HCT116 (cell line): ENCODE results near the gene EPG5. TPM values are rescaled to one million over a fixed set of nuclear protein-coding genes. Genes with fewer than 3 reads are reported as not detected.

Experiments used
- ATAC-seq: fragments of 200-7000 bp; cut with Tn5 transposase; 2 replicates; pipeline ENCODE4 v1.9.1; 2020; ENCODE audit warnings: mild to moderate bottlenecking, moderate library complexity
- BruUV-seq: library from RNA; stranded (reverse); fragments of 400-500 nt; replicated peaks from 2 replicates; lab custom pipeline; 2021; lab: Mats Ljungman, UMichigan
- CTCF ChIA-PET: fragments of 300-600 bp; sonication (Branson Sonifier 250); formaldehyde crosslinking; loops from one replicate; lab custom pipeline; 2021; ENCODE audit warnings: antibody characterized with exemption; lab: Charles Lee
- POLR2A ChIA-PET: fragments of 300-600, 350-600 bp; sonication (Branson Sonifier 250); formaldehyde crosslinking; loops from one replicate; lab custom pipeline; 2021; ENCODE audit warnings: antibody characterized with exemption; lab: Charles Lee
- RAD21 ChIA-PET, 2 experiments: fragments of 300-600 bp; sonication (Branson Sonifier 250); formaldehyde crosslinking; loops; one replicate each; lab custom pipeline; 2023; ENCODE audit warnings: low total read pairs in 2 of 2; ENCODE audit not compliant: uncharacterized antibody in 2 of 2, unreplicated experiment in 2 of 2, low non-redundant PET in 1 of 2; lab: Charles Lee
- DNase-seq: peaks from one replicate; pipeline ENCODE4 v3.0.0-alpha.2; 2010; ENCODE audit warnings: low read depth, low spot score
- H2AFZ ChIP-seq: fragments of 200-600 bp; shearing (Covaris generic), sonication (generic); 2 replicates; pipeline ENCODE4 v1.6.1; 2017; ENCODE audit warnings: low read depth, mixed run types, mixed read lengths, antibody characterized with exemption, low read length; ENCODE audit not compliant: poor library complexity, severe bottlenecking
- H3K27ac ChIP-seq: 2 replicates; pipeline ENCODE4 v1.5.1; 2012; ENCODE audit warnings: low read depth, low read length
- H3K27me3 ChIP-seq: fragments of 200-600 bp; sonication (generic); 2 replicates; pipeline ENCODE4 v1.6.1; 2016; ENCODE audit warnings: mixed run types, low read length, mixed read lengths; ENCODE audit not compliant: insufficient read depth
- H3K36me3 ChIP-seq, 2 experiments: fragments of 200-500 bp in 1 of 2; fragments of 200-600 bp in 1 of 2; sonication (Bioruptor generic) in 1 of 2; sonication (generic) in 1 of 2; 2 replicates each; pipeline versions ENCODE4 v1.5.1 to v1.6.1; 2014 to 2016; ENCODE audit warnings: low read length in 2 of 2, inconsistent platforms in 1 of 2, mixed read lengths in 1 of 2, mixed run types in 1 of 2; ENCODE audit not compliant: insufficient read depth in 2 of 2, control insufficient read depth in 1 of 2
- H3K4me1 ChIP-seq, 2 experiments: fragments of 200-600 bp in 1 of 2; sonication (generic) in 1 of 2; 2 replicates each; pipeline versions ENCODE4 v1.5.1 to v1.6.1; 2012 to 2017; ENCODE audit warnings: low read length in 2 of 2, inconsistent platforms in 1 of 2, mild to moderate bottlenecking in 1 of 2, mixed read lengths in 1 of 2, mixed run types in 1 of 2, moderate library complexity in 1 of 2; ENCODE audit not compliant: insufficient read depth in 2 of 2, control insufficient read depth in 1 of 2
- H3K4me2 ChIP-seq: fragments of 200-600 bp; sonication (generic); 2 replicates; pipeline ENCODE4 v1.6.1; 2017; ENCODE audit warnings: mixed run types, low read length, mixed read lengths
- H3K4me3 ChIP-seq, 2 experiments: fragments of 200-600 bp in 1 of 2; sonication (generic) in 1 of 2; replicated peaks in 1 of 2; 2 replicates each; pipeline ENCODE4 v1.5.1; 2011 to 2016; ENCODE audit warnings: low read length in 2 of 2, control low read depth in 1 of 2, low read depth in 1 of 2, mild to moderate bottlenecking in 1 of 2, mixed read lengths in 1 of 2, mixed run types in 1 of 2
- H3K79me2 ChIP-seq: fragments of 200-600 bp; sonication (generic); 2 replicates; pipeline ENCODE4 v1.6.1; 2017; ENCODE audit warnings: mild to moderate bottlenecking, mixed run types, low read length, moderate library complexity, mixed read lengths; ENCODE audit not compliant: insufficient read depth
- H3K9ac ChIP-seq: fragments of 200-600 bp; sonication (generic); 2 replicates; pipeline ENCODE4 v1.6.1; 2016; ENCODE audit warnings: low read length, mixed read lengths
- H3K9me2 ChIP-seq: fragments of 200-600 bp; sonication (generic), shearing (Covaris generic); 2 replicates; pipeline ENCODE4 v1.6.1; 2017; ENCODE audit warnings: mixed run types, mild to moderate bottlenecking, moderate library complexity; ENCODE audit not compliant: insufficient read depth
- H3K9me3 ChIP-seq, 2 experiments: fragments of 200-500 bp in 1 of 2; fragments of 200-600 bp in 1 of 2; sonication (Bioruptor generic) in 1 of 2; sonication (generic) in 1 of 2; 2 replicates each; pipeline ENCODE4 v1.6.1; 2014 to 2017; ENCODE audit warnings: low read length in 2 of 2, mixed read lengths in 2 of 2, inconsistent platforms in 1 of 2, low read depth in 1 of 2, mild to moderate bottlenecking in 1 of 2, mixed run types in 1 of 2, moderate library complexity in 1 of 2; ENCODE audit not compliant: control insufficient read depth in 1 of 2, insufficient read depth in 1 of 2
- H4K20me1 ChIP-seq: fragments of 200-600 bp; sonication (generic), shearing (Covaris generic); 2 replicates; pipeline ENCODE4 v1.6.1; 2017; ENCODE audit warnings: mixed run types, mild to moderate bottlenecking, moderate library complexity; ENCODE audit not compliant: insufficient read depth
- CEBPB ChIP-seq: IDR thresholded peaks from 2 replicates; pipeline ENCODE4 v1.6.1; 2012; ENCODE audit warnings: low read depth
- EGR1 ChIP-seq: IDR thresholded peaks from 2 replicates; pipeline ENCODE4 v1.6.1; 2012; ENCODE audit warnings: low read depth
- ELF1 ChIP-seq: IDR thresholded peaks from 2 replicates; pipeline ENCODE4 v1.6.1; 2012; ENCODE audit warnings: low read depth, borderline replicate concordance
- EZH2 ChIP-seq: fragments of 200-600 bp; sonication (generic); IDR thresholded peaks from 2 replicates; pipeline ENCODE4 v1.6.1; 2017; ENCODE audit warnings: antibody characterized with exemption, mixed run types
- EZH2phosphoT487 ChIP-seq: fragments of 200-600 bp; IDR thresholded peaks from 2 replicates; pipeline ENCODE4 v1.6.1; 2018; ENCODE audit warnings: antibody characterized with exemption, borderline replicate concordance
- FOSL1 ChIP-seq: IDR thresholded peaks from 2 replicates; pipeline ENCODE4 v1.6.1; 2012; ENCODE audit warnings: low read depth
- POLR2A ChIP-seq: IDR thresholded peaks from 2 replicates; pipeline ENCODE4 v1.7.0; 2011; ENCODE audit warnings: borderline replicate concordance; ENCODE audit not compliant: insufficient read depth, insufficient read length; ENCODE audit errors: extremely low read depth
- POLR2AphosphoS5 ChIP-seq: IDR thresholded peaks from 2 replicates; pipeline ENCODE4 v1.6.1; 2011; ENCODE audit warnings: mild to moderate bottlenecking, low read depth, low read length, moderate library complexity
- RAD21 ChIP-seq: IDR thresholded peaks from 2 replicates; pipeline ENCODE4 v1.6.1; 2012; ENCODE audit warnings: low read depth, mild to moderate bottlenecking
- REST ChIP-seq: IDR thresholded peaks from 2 replicates; pipeline ENCODE4 v1.6.1; 2012; ENCODE audit warnings: low read depth
- SIN3A ChIP-seq: IDR thresholded peaks from 2 replicates; pipeline ENCODE4 v1.6.1; 2012; ENCODE audit warnings: low read depth
- SP1 ChIP-seq: IDR thresholded peaks from 2 replicates; pipeline ENCODE4 v1.6.1; 2012; ENCODE audit warnings: low read depth
- TCF7L2 ChIP-seq: IDR thresholded peaks from 2 replicates; pipeline ENCODE4 v1.7.0; 2011; ENCODE audit warnings: borderline replicate concordance, inconsistent platforms; ENCODE audit not compliant: insufficient read depth, insufficient read length; ENCODE audit errors: extremely low read depth
- YY1 ChIP-seq: IDR thresholded peaks from 2 replicates; pipeline ENCODE4 v1.6.1; 2011; ENCODE audit warnings: low read length, low read depth, moderate library complexity, mild to moderate bottlenecking; ENCODE audit not compliant: insufficient replicate concordance; ENCODE audit errors: extremely low read depth
- ZFX ChIP-seq: fragments of 450-650 bp; IDR thresholded peaks from 2 replicates; pipeline ENCODE4 v1.6.1; 2017
- ZNF274 ChIP-seq: fragments of 200-500 bp; sonication (Bioruptor generic); IDR thresholded peaks from 2 replicates; pipeline ENCODE4 v1.6.1; 2014; ENCODE audit warnings: mild to moderate bottlenecking, low read depth, low read length, inconsistent platforms
- intact Hi-C: fragments of 100-400 bp; cut with micrococcal nuclease; formaldehyde crosslinking; loops from 2 replicates; pipeline ENCODE4 v1.10.0; 2022
- total RNA-seq: library from RNA; stranded (reverse); gene quantifications from one replicate; pipeline ENCODE4 v1.2.1, GENCODE V29; 2021; ENCODE audit not compliant: unreplicated experiment
- TF ChIP-seq, protein P1 (sequence below): IDR thresholded peaks from 2 replicates; pipeline ENCODE4 v1.6.1; 2012
- TF ChIP-seq, protein P2 (sequence below), 3 experiments: fragments of 200-600 bp in 1 of 3; sonication (generic) in 1 of 3; IDR thresholded peaks in 2 of 3; conservative IDR thresholded peaks in 1 of 3; 2 replicates each; pipeline ENCODE4 v1.5.1; 2012 to 2017; ENCODE audit warnings: low read depth in 2 of 3, low read length in 2 of 3, antibody characterized with exemption in 1 of 3, borderline replicate concordance in 1 of 3, control low read depth in 1 of 3, mild to moderate bottlenecking in 1 of 3, mixed read lengths in 1 of 3, mixed run types in 1 of 3, moderate library complexity in 1 of 3; ENCODE audit not compliant: insufficient read depth in 1 of 3
- TF ChIP-seq, protein P3 (sequence below): IDR thresholded peaks from 2 replicates; pipeline ENCODE4 v1.6.1; 2011; ENCODE audit warnings: mild to moderate bottlenecking, low read length, moderate library complexity; ENCODE audit not compliant: insufficient replicate concordance; ENCODE audit errors: extremely low read depth

Gene EPG5
- total RNA-seq, 1 experiment from 2014 or later, result 12.9 TPM

DNA sequence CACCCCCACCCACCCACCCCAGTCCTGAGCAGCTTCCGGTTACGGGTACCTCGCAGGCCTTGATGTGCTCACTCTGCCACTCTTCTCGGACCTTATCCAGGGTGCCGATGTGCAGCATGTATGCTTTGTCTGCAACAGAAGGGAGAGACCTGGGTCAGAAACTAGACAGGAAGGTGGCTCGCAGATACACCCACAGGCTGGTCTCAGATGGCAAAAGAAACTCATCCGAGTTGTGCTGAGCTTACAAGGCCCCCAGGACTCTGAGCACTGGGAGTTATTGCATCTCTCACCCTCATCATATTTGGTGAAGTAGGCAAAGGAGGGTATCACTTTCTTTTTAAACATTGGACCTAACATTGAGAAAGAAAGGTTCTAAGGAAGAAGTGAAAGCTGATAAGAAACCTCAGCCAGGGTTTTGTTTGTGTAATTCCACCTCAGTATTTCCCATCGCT is 30.6 kb upstream of the EPG5 start:
- POLR2A ChIA-PET, result no interaction called here
- RAD21 ChIA-PET, result no interaction called here

More for the DNA sequence above, 30.6 kb upstream of the EPG5 start:
- Histone ChIP-seq H3K36me3 (peaks cover 0 to 2% of the 10 kb centered on the region in 2 experiments; a peak in 1 of 4 replicates), H3K9ac (no peak overlapping the region), H3K9me2 (no peaks in the 10 kb centered on the region), H3K27me3 (no peaks in the 10 kb centered on the region), H3K4me1 (no peaks in the 10 kb centered on the region), H3K9me3 (no peaks in the 10 kb centered on the region), H3K4me3 (no peak overlapping the region), H3K4me2 (no peak overlapping the region), H4K20me1 (no peaks in the 10 kb centered on the region), H2AFZ (no peak overlapping the region), H3K79me2 (no peaks in the 10 kb centered on the region), H3K27ac (no peak overlapping the region)
- no peak for DNase-seq
- no peak for ATAC-seq
- BruUV-seq, result no TSS peak
- intact Hi-C loops, result no loop called here
- TF ChIP-seq SP1 (no peak), YY1 (no peak), ZNF274 (no peak), SIN3A (no peak), CEBPB (no peak), EZH2phosphoT487 (no peak), EGR1 (no peak), RAD21 (no peak), TCF7L2 (no peak), POLR2AphosphoS5 (no peak), EZH2 (no peak), REST (no peak), ELF1 (no peak), ZFX (no peak), FOSL1 (no peak), POLR2A (no peak)
- TF ChIP-seq, protein P1, sequence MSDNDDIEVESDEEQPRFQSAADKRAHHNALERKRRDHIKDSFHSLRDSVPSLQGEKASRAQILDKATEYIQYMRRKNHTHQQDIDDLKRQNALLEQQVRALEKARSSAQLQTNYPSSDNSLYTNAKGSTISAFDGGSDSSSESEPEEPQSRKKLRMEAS, result no peak
- TF ChIP-seq, protein P2, sequence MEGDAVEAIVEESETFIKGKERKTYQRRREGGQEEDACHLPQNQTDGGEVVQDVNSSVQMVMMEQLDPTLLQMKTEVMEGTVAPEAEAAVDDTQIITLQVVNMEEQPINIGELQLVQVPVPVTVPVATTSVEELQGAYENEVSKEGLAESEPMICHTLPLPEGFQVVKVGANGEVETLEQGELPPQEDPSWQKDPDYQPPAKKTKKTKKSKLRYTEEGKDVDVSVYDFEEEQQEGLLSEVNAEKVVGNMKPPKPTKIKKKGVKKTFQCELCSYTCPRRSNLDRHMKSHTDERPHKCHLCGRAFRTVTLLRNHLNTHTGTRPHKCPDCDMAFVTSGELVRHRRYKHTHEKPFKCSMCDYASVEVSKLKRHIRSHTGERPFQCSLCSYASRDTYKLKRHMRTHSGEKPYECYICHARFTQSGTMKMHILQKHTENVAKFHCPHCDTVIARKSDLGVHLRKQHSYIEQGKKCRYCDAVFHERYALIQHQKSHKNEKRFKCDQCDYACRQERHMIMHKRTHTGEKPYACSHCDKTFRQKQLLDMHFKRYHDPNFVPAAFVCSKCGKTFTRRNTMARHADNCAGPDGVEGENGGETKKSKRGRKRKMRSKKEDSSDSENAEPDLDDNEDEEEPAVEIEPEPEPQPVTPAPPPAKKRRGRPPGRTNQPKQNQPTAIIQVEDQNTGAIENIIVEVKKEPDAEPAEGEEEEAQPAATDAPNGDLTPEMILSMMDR (IDR thresholded peaks at IDR 0.05 in 2 of 3, conservative IDR thresholded peaks at IDR 0.05 in 1 of 3; ENCODE audit: borderline replicate concordance in 1 of 3, insufficient read depth in 1 of 3, low read depth in 2 of 3, low read length in 2 of 3), result no peak
- TF ChIP-seq, protein P3, sequence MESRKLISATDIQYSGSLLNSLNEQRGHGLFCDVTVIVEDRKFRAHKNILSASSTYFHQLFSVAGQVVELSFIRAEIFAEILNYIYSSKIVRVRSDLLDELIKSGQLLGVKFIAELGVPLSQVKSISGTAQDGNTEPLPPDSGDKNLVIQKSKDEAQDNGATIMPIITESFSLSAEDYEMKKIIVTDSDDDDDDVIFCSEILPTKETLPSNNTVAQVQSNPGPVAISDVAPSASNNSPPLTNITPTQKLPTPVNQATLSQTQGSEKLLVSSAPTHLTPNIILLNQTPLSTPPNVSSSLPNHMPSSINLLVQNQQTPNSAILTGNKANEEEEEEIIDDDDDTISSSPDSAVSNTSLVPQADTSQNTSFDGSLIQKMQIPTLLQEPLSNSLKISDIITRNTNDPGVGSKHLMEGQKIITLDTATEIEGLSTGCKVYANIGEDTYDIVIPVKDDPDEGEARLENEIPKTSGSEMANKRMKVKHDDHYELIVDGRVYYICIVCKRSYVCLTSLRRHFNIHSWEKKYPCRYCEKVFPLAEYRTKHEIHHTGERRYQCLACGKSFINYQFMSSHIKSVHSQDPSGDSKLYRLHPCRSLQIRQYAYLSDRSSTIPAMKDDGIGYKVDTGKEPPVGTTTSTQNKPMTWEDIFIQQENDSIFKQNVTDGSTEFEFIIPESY, result no peak
- CTCF ChIA-PET, result no interaction called here
